SK-MEL-5 (cell line): ENCODE data around the gene ARID1B. TPM values are rescaled to one million over a fixed set of nuclear protein-coding genes. Genes with fewer than 3 reads are reported as not detected.

Source experiments
- DNase-seq: peaks from one replicate; pipeline ENCODE4 v3.0.0-alpha.2; 2016; ENCODE audit warnings: low read depth, low spot score
- in situ Hi-C: cut with HindIII; loops from 2 replicates; pipeline ENCODE4 v1.10.0; 2016; ENCODE audit warnings: low sequenced_read_pairs, high pct_unique_total_duplicates, low pct_unique_long_range_greater_than_20kb
- total RNA-seq: library from RNA; depleted of rRNA; stranded (reverse); fragments of >200 nt; shearing (Covaris generic); gene quantifications from 2 replicates; pipeline ENCODE4 v1.2.3, GENCODE V29; 2014

Gene ARID1B
- total RNA-seq, 1 experiment from 2014 or later, result 20.0 TPM

DNA sequence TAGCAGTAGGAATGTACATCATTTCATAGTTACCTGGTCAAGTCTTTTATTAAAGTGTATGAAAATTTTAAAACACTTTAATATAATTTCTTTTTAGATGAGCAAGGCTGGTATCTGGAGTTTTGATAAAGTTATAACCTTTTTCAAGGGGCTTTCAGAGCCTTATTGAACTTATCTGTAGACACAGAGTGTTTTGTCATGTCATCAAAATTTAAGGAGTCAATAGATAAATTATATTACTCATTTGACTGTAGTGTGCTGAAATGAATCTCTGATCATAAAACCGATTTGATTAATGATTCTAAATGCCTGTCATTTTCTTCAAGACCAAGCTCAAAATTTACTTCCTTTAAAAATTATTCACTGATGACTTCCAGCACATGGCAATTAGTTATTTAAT is 125.6 kb downstream of the ARID1B start:
- in situ Hi-C loops, result no loop called here
- no peak for DNase-seq

DNA sequence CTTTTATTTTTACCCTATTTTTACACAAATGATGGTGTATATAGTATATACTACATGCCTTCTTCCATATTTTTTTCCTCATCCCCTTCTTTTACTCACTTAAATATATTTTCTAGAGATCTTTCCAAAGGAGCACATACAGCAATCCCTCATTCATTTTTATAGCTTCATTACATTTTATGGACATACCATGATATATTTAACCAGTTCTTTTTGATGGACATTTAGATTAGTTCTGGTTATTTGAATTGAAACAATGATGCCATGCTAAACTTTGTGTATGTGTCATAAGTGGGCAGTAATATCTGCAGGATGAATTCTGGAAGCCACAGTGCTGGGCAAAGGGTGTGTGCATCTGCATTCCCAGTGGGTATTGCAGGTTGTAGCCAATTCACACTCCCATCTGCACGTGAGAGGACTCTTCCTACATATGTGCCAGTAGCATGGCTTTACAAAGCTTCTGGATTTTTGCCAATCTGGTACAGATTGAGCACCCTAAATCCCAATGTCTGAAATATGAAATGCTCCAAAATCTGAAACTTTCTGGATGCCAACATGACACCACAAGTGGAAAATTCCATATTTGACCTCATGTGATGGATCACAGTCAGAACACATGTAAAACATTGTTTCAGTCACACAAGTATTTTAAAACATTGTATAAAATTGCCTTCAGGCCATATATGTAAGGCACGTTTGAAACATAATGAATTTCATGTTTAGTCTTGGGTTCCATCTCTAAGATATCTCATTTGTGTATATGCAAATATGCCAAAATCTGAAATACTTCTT is 127.2 kb downstream of the ARID1B start:
- no peak for DNase-seq
- in situ Hi-C loops, result no loop called here

DNA sequence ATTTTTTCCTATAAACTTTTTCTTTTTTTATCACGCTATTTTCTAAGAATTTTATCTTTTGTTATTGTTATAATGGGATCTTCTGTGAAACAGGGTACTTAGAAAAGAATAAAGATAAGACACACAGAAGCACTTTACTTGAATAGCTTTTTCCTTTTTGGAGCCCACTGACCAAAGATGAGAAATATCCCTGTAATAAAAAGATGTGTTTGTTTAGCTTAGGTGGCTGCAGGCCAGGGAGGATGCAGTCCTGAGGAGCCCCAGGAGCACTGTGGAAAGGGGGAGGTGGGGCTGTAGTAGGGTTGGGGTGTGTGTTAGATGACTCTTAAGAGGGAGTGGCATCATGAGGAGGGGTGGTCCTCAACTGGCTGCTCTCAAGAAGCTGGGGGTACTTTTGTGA is 128.6 kb downstream of the ARID1B start:
- DNase-seq, result no peak
- in situ Hi-C loops, result no loop called here

DNA sequence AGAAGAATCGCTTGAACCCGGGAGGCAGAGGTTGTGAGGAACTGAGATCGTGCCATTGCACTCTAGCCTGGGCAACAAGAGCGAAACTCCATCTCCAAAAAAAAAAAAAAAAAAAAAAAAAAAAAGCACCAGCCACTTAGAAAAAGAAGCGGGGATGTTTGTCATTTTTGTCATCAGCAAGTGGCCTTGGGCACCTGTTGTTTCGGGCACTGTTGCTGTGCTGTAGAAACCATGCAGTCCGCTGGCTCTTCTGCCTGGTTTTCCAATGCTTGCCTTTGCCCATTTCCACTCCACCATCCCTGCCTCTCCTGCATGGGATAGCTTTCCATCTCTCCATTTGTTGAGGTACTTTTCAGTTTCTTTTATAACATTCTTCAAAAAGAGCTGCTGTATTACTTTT is 129.3 kb downstream of the ARID1B start:
- DNase-seq, result no peak
- in situ Hi-C loops, result no loop called here

DNA sequence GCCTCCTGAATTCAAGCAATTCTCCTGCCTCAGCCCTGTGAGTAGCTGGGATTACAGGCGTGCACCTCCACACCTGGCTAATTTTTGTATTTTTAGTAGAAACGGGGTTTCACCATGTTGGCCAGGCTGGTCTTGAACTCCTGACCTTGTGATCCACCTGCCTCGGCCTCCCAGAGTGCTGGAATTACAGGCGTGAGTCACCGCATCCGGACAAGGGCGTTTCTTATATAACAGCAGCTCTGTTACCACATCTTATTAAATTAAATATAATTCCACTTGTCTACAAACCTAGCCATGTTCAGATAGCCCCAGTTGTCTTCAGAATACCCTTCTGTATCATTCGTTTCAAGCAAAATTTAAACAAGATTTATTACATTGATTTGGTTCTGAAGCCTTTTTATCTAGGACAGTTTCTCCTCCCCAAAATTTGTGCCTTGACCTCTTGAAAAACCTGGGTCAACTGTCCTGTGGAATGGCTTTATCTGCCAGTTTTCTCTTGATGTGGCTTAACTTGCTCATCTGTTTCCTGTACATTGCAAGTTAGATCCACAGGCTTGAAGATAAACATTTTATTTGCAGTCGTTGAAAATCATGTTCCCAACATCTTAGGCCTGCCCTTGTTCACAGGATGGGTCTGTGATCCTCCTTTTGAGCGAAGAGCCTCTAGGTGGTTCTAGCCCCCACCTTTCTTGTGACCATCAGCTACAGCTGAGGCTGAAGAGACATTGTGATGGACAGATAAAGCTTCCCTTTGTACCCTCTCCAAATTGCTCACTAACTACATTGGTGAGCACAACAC is 132.2 kb downstream of the ARID1B start:
- in situ Hi-C loops, result no loop called here
- DNase-seq, result no peak

DNA sequence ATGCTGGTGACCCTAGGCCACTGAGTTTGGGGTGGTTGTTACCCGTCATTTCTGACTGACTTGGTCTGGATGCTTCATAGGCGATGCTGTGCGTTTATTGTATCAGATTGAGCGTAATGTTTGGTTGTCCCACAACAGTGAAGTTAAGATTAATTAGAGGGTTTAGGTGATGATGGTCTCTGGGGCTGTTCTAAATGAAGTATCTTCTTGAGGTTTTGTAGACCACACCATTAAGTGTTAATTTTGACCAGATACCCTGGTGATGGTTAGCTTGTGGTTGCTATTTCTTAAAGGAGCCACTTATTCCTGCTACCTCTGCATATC is 132.8 kb downstream of the ARID1B start:
- DNase-seq, result no peak
- in situ Hi-C loops, result no loop called here

DNA sequence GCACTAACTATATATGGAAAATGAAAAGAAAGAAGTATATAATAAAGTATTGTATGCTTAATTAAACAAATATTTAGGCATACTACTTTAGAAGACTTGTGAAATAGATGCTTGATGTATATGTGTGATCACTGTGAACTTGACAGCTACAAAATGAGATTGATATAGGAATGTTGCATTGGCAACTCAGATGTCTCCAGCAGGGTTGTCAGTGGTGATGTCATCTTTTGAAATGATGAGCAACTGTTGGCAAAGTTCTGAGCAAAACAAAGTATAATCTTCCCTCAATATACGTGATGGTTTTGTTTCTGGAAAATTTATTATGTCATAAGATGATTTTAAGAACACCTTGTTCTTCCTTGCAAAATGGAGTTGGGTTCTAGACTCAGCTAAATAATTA is 133.8 kb downstream of the ARID1B start:
- DNase-seq, result no peak
- in situ Hi-C loops, result no loop called here

DNA sequence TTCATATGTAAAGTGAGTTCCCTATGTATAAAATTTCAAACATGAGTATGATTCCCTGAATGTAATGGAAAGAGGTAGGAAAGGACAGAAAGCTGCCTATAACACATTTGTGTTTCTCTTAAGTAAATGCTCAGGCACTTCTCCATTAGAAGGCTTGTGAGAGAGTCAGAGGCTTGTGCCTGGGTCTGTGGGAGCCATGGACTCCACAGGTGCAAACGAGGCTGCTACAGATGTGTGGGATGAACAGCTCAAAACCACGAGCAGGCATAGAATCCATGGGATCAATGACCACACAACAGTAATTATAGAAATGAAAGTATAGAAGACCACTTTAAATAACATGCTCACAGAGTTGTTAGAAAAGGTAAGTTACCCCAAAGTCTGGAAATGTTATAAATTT is 134.4 kb downstream of the ARID1B start:
- DNase-seq, result no peak
- in situ Hi-C loops, result no loop called here

DNA sequence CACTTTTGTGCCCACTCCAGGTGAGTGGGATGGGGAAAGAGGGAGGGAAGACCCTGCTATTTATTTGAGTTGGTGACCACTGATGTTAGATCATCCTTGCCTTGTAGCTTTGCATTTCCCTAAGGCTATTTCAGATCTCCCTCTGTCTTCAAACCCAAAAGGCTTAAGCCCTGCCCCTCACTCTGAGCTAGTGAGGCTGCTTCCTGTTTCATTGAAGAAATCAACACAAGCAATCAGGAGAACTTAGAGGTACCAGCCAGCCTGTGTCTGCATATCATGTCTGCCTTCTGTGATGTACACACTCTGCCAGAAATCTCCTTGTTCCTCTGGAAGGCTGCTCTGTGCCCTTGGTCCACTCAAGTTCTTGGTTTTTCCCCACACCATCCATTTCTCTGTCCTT is 135.3 kb downstream of the ARID1B start:
- in situ Hi-C loops, result no loop called here
- DNase-seq, result no peak

DNA sequence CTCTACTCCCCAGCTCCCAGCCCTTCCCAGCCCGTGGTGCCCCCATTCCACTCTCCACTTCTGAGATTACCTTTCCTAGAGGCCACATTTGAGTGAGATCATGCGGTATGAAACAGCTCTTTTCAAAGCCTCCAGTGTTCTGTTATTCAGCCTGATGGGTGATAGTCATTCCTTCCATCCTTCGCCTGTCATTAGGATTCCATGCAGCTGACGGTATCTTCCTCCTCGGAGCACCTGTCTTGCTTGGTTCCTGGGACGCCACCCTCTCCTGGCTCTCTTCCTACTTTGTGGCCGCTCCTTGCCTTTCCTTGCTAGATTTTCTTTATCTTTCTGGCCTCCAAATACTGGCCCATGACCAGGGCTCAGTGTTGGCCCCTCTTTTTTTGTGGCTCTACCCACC is 137.0 kb downstream of the ARID1B start:
- no peak for DNase-seq
- in situ Hi-C loops, result no loop called here

DNA sequence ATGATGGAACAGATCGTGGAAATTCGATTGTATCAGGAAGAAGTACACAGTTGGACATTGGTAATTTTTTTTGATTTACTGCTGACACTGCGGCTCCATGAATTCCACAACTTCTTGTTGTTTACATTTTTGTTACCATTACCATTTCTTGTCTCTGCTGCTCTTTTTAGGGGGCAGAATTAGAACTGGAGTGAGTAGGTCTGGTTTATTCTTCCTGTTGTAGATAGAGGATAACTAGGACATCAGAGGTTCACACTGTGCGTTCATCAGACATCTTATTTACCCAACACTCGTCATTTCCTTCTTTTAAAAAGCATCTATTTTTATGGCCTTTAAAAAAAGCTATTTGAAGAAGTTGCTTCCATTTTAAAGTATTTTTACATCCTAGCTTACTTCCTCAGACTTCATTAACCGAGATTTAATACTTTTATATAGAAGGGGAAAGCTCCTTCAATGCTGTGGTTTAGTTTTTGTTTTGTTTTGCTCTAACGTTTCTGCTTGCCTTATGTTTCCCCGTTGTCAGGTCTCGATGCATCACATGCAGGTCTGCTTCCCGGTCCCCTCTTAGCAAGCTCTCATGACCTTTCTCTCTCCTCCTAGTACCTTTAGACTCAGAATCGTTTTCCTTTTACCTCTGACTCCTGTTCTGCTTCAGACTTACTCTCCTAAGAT is 139.1 kb downstream of the ARID1B start:
- no peak for DNase-seq
- in situ Hi-C loops, result no loop called here

DNA sequence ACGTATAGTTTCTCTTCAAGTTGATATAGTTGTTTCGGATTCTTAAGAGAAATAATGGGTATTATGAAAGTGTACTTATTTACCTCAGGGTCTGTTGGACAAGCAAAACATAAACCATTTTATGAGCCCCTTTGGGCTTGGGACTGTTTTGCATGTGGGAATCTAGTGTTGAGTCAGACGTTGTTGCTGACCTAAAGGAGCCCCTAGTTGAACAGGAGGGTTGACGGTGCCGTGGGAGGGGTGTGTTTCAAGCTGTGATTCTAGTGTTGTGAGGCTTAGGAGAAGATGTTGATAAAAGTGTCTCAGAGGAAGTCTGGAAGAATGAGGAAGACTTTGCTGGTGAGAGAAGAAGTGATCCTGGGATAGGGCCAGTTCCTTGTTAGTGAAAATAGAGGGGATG is 140.0 kb downstream of the ARID1B start:
- DNase-seq, result no peak
- in situ Hi-C loops, result no loop called here

DNA sequence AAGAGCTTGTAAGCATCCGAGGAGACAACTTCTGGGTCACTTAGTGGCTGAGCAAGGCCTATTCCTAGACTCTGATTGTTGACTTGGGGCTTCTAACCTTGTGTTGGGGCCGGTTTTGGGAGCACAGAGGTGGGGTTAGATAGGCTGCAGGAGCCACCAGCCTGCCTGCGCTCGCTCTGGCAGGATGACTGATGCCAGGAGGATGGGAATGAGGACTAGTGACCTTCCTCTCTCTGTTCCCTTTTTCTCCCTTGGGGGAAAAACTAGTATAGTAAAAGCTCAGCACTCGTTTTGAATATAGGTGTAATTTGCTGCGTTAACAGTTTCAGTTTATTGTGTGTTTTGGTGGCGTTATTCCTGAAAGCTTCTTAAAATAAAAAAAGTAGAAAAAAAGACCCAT is 141.5 kb downstream of the ARID1B start:
- no peak for DNase-seq
- in situ Hi-C loops, result no loop called here

DNA sequence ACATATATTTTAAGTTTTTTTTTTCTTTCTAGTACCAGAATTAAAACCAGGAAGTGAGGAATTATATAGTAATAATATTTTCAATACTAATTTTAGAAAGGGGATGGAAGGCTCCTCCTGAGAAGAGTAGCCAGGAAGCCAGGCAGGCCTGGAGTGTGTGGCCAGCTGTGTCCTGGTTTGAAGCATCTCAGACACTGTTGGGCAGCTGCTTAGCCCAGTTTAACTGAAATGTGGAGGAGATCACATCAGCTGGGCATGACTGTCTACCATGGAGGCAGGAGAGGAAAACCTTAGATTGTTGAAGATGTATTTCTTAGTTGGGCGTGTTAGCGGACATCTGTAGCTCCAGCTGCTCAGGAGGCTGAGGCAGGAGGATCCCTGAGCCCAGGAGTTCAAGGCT is 142.2 kb downstream of the ARID1B start:
- in situ Hi-C loops, result no loop called here
- no peak for DNase-seq

DNA sequence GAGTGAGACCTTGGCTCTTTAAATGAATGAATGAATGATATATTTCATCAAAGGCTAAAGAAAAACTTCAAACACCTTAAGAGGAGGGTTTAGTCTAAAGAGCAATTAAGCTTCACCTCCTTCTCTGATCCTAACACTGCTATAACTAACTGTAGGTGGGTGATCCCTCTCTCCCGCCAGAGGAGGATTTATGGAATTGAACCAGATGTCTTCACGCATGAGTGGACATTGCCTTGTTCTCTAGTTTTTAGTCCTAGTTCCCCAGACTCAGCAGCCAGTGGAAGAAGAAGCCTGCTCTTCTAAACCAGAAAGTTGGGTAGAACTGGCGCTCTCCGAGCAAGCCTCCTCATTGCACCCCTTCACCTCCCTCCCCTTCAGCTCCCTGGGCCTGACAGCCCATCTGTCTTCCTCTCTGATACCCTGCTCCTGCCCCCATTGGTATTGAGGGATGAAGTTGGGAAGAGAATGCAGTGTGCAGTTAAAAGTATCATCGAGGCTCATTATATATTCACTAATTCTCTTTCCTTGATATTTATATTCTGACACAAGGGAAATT is 142.7 kb downstream of the ARID1B start:
- no peak for DNase-seq
- in situ Hi-C loops, result no loop called here

DNA sequence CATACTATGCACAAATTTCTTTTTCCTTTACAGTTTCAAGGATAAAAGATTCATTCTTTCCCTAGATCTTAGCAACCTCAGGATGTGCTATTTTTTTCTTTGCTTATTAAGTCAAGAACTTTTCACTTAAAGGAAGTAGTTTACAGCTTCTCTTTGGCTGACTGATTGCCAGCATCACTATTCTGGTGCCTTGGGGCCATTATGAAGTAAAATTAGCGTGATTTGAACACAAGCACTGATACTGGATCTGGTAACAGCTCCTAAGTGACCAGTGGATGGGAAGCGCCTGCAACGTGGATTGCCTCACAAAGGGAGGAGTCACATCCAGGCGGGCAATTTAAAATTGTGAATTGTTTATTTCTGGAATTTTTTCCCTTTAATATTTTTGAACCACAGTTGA is 147.1 kb downstream of the ARID1B start:
- DNase-seq, result no peak
- in situ Hi-C loops, result no loop called here

DNA sequence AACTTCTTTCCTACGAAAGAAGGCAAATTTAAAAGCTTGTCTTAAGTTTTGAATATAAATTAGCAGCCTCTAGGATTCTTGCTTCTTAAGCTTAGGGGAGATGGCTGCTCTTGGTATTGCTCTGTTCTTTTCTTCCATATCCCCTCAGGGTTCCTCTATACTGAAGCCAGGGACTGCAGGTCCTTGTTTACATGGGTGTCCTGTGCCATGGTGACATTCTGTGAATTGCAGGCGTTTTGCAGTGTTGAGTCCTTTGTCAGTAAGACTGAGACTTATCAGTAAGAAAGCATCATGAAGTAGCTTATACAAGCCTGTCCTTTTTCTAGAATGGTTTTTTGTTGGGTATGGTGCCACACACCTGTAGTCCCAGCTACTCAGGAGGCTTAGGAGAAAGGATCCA is 147.8 kb downstream of the ARID1B start:
- in situ Hi-C loops, result no loop called here

DNA sequence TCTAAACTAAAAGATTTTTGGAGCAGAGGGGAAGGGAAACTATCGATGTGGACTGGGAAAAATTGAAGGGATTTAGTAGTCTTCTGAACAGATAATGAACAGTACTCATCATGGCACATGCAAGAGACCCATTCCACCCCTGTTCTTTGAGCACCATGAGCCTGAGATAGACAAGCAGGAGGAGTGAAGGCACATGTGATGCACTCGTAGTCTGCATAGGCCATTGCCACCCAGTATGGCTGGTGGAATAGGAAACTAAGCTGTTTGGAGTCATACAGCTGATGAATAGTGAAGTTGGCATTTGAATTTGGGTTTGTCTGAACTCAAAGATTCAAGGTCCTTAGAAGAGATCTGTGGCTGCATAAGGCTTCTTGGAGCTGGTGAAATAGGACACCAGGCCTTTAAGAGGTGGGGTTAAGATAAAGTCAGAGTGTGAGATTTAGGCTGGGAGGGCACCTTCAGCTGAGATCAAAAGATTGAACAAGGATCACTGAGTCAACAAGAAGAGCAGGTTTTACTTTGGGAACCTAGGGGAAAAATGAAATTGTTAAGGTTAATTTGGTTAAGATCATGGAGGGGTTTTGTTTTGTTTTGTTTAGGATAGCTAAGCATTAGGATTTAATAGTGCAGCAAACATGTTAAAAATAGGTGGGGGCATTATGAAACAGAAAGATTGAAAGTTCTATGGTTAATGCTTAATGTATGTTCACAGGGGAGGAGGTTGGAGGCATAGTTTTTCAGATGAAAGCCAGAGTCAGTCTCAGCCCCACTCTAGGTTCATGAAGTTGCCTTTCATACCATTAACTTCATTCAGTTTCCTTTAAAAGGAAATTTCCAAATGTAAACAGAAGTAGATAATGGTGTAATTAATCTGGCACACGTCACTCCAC is 148.8 kb downstream of the ARID1B start:
- in situ Hi-C loops, result no loop called here
- no peak for DNase-seq

More for the DNA sequence above, 147.8 kb downstream of the ARID1B start:
- no peak for DNase-seq
